ENCODE data around the gene HIPK3. TPM values are rescaled to one million over a fixed set of nuclear protein-coding genes. Genes with fewer than 3 reads are reported as not detected.

The HIPK3 gene
- total and polyA plus RNA-seq, 2 donors from 2014 or later = 17.3 to 162 TPM

DNA sequence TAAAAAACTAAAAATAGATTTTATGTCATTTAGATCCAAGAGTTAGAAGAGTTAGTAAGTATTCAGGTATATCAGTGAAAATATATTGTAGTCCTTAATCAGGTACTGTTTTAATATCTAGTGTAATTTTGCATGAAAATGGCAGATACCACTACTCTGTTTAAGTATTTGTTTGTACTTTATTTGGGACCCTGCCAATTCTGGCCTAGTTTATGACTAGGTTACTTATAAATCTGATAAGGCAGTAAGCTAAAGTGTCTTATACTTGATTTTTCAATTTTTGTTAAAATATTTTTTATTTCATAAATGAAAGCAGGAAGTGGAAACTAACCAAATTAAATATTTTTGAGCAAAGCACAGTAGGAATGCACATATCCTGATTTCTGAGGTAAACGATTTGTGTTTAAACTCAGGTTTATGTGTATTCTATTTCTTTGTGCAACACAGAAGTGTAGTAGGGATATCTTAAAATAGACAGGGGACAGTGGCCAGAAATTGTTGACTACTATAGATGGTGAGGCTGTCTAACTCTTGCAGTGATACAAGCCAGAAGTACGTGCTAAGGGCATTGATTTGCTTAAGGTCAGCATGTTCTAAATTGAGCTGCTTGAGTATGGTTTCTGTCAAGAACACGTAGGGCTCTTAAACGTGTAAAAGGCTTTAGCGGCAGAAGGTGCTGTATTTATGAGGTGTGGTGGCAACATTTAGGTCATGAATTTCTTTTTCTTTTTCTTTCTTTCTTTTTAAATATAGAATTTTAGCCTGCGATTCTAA, 34.0 kb downstream of the HIPK3 start:
- H3K27ac ChIP-seq (ENCODE audit: low read depth in 2 of 2, low read length in 2 of 2) = peak overlapping the region in 1 of 2 donors; percentile 26
- peak in 2 of 5 donors; percentile 47 to 56 for DNase-seq
- TF ChIP-seq, protein P1, sequence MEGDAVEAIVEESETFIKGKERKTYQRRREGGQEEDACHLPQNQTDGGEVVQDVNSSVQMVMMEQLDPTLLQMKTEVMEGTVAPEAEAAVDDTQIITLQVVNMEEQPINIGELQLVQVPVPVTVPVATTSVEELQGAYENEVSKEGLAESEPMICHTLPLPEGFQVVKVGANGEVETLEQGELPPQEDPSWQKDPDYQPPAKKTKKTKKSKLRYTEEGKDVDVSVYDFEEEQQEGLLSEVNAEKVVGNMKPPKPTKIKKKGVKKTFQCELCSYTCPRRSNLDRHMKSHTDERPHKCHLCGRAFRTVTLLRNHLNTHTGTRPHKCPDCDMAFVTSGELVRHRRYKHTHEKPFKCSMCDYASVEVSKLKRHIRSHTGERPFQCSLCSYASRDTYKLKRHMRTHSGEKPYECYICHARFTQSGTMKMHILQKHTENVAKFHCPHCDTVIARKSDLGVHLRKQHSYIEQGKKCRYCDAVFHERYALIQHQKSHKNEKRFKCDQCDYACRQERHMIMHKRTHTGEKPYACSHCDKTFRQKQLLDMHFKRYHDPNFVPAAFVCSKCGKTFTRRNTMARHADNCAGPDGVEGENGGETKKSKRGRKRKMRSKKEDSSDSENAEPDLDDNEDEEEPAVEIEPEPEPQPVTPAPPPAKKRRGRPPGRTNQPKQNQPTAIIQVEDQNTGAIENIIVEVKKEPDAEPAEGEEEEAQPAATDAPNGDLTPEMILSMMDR (IDR thresholded peaks at IDR 0.05; ENCODE audit: borderline replicate concordance, extremely low read depth, insufficient read depth) = no peak

DNA sequence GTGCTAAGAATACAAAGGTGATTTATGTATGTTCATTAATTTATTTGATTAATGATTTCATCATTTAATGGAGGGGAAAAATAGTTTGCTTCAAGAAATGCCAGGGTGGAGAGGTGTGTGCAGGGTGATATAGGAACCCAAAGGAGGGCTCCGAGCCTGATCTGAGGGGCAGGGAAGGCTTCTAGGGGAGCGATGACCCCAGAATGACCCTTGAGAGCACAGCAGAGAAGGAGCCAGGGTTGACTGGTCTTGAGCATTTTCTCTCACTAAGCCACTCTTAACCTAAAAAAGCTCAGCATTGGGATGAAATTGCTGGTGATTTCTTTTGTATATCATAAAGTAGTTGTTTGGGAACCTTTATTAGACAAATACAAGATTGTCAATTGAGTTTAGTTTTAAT, 35.1 kb downstream of the HIPK3 start:
- H3K27me3 ChIP-seq (ENCODE audit: control insufficient read depth, insufficient read depth, low read length) = no peaks in the 10 kb centered on the region
- peak overlapping the region in 1 of 3 donors; percentile 26 for H3K4me3 ChIP-seq (ENCODE audit: low read length in 3 of 3)
- H3K27ac ChIP-seq (ENCODE audit: low read depth in 2 of 2, low read length in 2 of 2) = peak overlapping the region in 1 of 2 donors; percentile 7
- TF ChIP-seq, protein P1 (IDR thresholded peaks at IDR 0.05; ENCODE audit: borderline replicate concordance, extremely low read depth, insufficient read depth) = no peak
- H3K36me3 ChIP-seq (ENCODE audit: control insufficient read depth in 2 of 3, insufficient read depth in 3 of 3, low read length in 3 of 3) = peaks cover 0 to 4% (median 0%) of the 10 kb centered on the region in 3 donors
- intact Hi-C loops (cut with DNase I) = no loop called here
- peaks cover 0 to 1% (median 0%) of the 10 kb centered on the region in 3 donors for H3K9me3 ChIP-seq (ENCODE audit: control insufficient read depth in 2 of 3, insufficient read depth in 1 of 3, low read length in 3 of 3)
- H3K9ac ChIP-seq (ENCODE audit: low read length in 3 of 3) = peak overlapping the region in 1 of 3 donors; percentile 29
- H3K4me1 ChIP-seq (ENCODE audit: control insufficient read depth in 2 of 3, insufficient read depth in 2 of 3, low read depth in 1 of 3, low read length in 3 of 3) = peaks cover 0 to 24% (median 11%) of the 10 kb centered on the region in 3 donors
- DNase-seq (peak in 3 of 5 donors; percentile 25 to 70 (median 63)), FAIRE-seq (no peak)

More for the DNA sequence above, 34.0 kb downstream of the HIPK3 start:
- peak; percentile 90 for FAIRE-seq
- H3K27me3 ChIP-seq (ENCODE audit: control insufficient read depth, insufficient read depth, low read length) = no peaks in the 10 kb centered on the region
- no peak overlapping the region for H3K9ac ChIP-seq (ENCODE audit: low read length in 3 of 3)
- intact Hi-C loops (cut with DNase I) = no loop called here
- H3K36me3 ChIP-seq (ENCODE audit: control insufficient read depth in 2 of 3, insufficient read depth in 3 of 3, low read length in 3 of 3) = peaks cover 3 to 13% (median 4%) of the 10 kb centered on the region in 3 donors
- peak overlapping the region in 2 of 3 donors; percentile 4 to 26 for H3K4me3 ChIP-seq (ENCODE audit: low read length in 3 of 3)
- H3K4me1 ChIP-seq (ENCODE audit: control insufficient read depth in 2 of 3, insufficient read depth in 2 of 3, low read depth in 1 of 3, low read length in 3 of 3) = peaks cover 0 to 24% (median 15%) of the 10 kb centered on the region in 3 donors
- H3K9me3 ChIP-seq (ENCODE audit: control insufficient read depth in 2 of 3, insufficient read depth in 1 of 3, low read length in 3 of 3) = peaks cover 0 to 1% (median 0%) of the 10 kb centered on the region in 3 donors

DNA sequence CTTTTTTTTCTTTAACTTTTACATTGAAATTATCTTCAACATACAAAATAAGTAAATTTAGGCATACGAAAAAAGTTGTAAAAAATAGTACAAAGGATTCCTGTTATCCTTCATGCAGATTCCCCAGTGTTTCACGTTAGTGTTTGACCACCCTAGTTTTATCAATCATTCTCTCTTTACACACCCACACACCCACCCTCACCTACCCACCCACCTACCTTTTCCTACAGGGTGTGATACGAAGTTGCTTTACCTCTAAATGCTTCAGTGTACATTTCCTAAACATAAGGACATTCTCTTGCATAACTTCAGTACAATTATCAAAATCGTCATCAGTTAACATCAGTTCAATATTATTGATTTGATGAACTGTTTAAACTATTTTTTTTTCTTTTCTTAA, 37.0 kb downstream of the HIPK3 start:
- no peak for DNase-seq
- no peak overlapping the region for H3K4me3 ChIP-seq (ENCODE audit: low read length in 3 of 3)
- TF ChIP-seq, protein P1 (IDR thresholded peaks at IDR 0.05; ENCODE audit: borderline replicate concordance, extremely low read depth, insufficient read depth) = no peak
- FAIRE-seq = no peak
- peaks cover 0 to 4% (median 0%) of the 10 kb centered on the region in 3 donors for H3K36me3 ChIP-seq (ENCODE audit: control insufficient read depth in 2 of 3, insufficient read depth in 3 of 3, low read length in 3 of 3)
- peaks cover 0 to 24% (median 11%) of the 10 kb centered on the region in 3 donors for H3K4me1 ChIP-seq (ENCODE audit: control insufficient read depth in 2 of 3, insufficient read depth in 2 of 3, low read depth in 1 of 3, low read length in 3 of 3)
- no peaks in the 10 kb centered on the region for H3K27me3 ChIP-seq (ENCODE audit: control insufficient read depth, insufficient read depth, low read length)
- intact Hi-C loops (cut with DNase I) = no loop called here
- peaks cover 0 to 1% (median 0%) of the 10 kb centered on the region in 3 donors for H3K9me3 ChIP-seq (ENCODE audit: control insufficient read depth in 2 of 3, insufficient read depth in 1 of 3, low read length in 3 of 3)
- no peak overlapping the region for H3K27ac ChIP-seq (ENCODE audit: low read depth in 2 of 2, low read length in 2 of 2)
- H3K9ac ChIP-seq (ENCODE audit: low read length in 3 of 3) = no peak overlapping the region
